Hepatocyte (in vitro differentiated cells): ENCODE results near the gene CDK14. TPM values are rescaled to one million over a fixed set of nuclear protein-coding genes. Genes with fewer than 3 reads are reported as not detected.

ENCODE experiments used
- DNase-seq: peaks from one replicate; pipeline ENCODE4 v3.0.0-alpha.2; 2016; ENCODE audit warnings: low spot score
- H2AFZ ChIP-seq: fragments of 200-600 bp; sonication (generic); 2 replicates; pipeline ENCODE4 v1.6.0; 2016; ENCODE audit warnings: antibody characterized with exemption, mild to moderate bottlenecking
- H3K27ac ChIP-seq: fragments of 200-600 bp; sonication (generic); 2 replicates; pipeline ENCODE4 v1.5.1; 2016; ENCODE audit warnings: mild to moderate bottlenecking
- H3K27me3 ChIP-seq: fragments of 200-600 bp; sonication (generic); 2 replicates; pipeline ENCODE4 v1.6.1; 2016
- H3K36me3 ChIP-seq: fragments of 200-600 bp; sonication (generic); replicated peaks from 2 replicates; pipeline ENCODE4 v1.5.1; 2016; ENCODE audit warnings: low read depth; ENCODE audit not compliant: insufficient read depth
- H3K4me1 ChIP-seq: fragments of 200-600 bp; sonication (generic); 2 replicates; pipeline ENCODE4 v1.5.1; 2016; ENCODE audit warnings: mild to moderate bottlenecking, moderate library complexity; ENCODE audit not compliant: insufficient read depth
- H3K4me2 ChIP-seq: fragments of 200-600 bp; sonication (generic); 2 replicates; pipeline ENCODE4 v1.6.0; 2016
- H3K4me3 ChIP-seq: fragments of 200-600 bp; sonication (generic); 2 replicates; pipeline ENCODE4 v1.5.1; 2016; ENCODE audit warnings: mild to moderate bottlenecking
- H3K79me2 ChIP-seq: fragments of 200-600 bp; sonication (generic); 2 replicates; pipeline ENCODE4 v1.6.0; 2017; ENCODE audit warnings: mild to moderate bottlenecking
- H3K9me2 ChIP-seq: fragments of 200-600 bp; sonication (generic); replicated peaks from 2 replicates; pipeline ENCODE4 v1.6.0; 2017; ENCODE audit warnings: mild to moderate bottlenecking; ENCODE audit not compliant: insufficient read depth
- H3K9me3 ChIP-seq: fragments of 200-600 bp; sonication (generic); 2 replicates; pipeline ENCODE4 v1.5.1; 2016; ENCODE audit warnings: low read depth, mild to moderate bottlenecking
- H4K20me1 ChIP-seq: fragments of 200-600 bp; sonication (generic); 2 replicates; pipeline ENCODE4 v1.6.0; 2016; ENCODE audit warnings: mild to moderate bottlenecking; ENCODE audit not compliant: insufficient read depth, poor library complexity, severe bottlenecking
- CTCF ChIP-seq: fragments of 200-600 bp; sonication (generic); IDR thresholded peaks from 2 replicates; pipeline ENCODE4 v1.5.1; 2016; ENCODE audit warnings: antibody characterized with exemption, mild to moderate bottlenecking; ENCODE audit not compliant: poor library complexity
- EZH2 ChIP-seq: fragments of 200-600 bp; sonication (generic); IDR thresholded peaks from 2 replicates; pipeline ENCODE4 v1.6.1; 2016; ENCODE audit warnings: antibody characterized with exemption, mild to moderate bottlenecking, borderline replicate concordance
- EZH2phosphoT487 ChIP-seq: fragments of 200-600 bp; sonication (generic); IDR thresholded peaks from one replicate; pipeline ENCODE4 v1.6.1; 2018; ENCODE audit warnings: antibody characterized with exemption, mild to moderate bottlenecking, low read depth, moderate library complexity; ENCODE audit not compliant: unreplicated experiment, severe bottlenecking
- WGBS: methylation state at CpG from one replicate; pipeline ENCODE4 v1.1.6; 2016; ENCODE audit warnings: low lambda C conversion rate; ENCODE audit errors: missing lambda C conversion rate; 5-methylcytosine and 5-hydroxymethylcytosine counted together
- polyA plus RNA-seq: library from polyadenylated mRNA; unstranded; fragments of >200 nt; fragmentation: Nextera tagmentation; extraction: Ambion mirVana; gene quantifications from 2 replicates; pipeline ENCODE4 v1.2.1, GENCODE V29; 2016
- total RNA-seq: library from RNA; depleted of rRNA; stranded (reverse); fragments of >200 nt; gene quantifications from 2 replicates; pipeline ENCODE4 v1.2.3, GENCODE V29; 2014

The CDK14 gene
- total and polyA plus RNA-seq, 2 experiments from 2014 or later: 8.6 to 23.5 TPM

GRCh38 chr7:90648107-90648506 is 52.0 kb downstream of the CDK14 start:
- 97% methylated on average over 2 of the region's 2 CpGs for WGBS
- peaks cover 5% of the 10 kb centered on the region for H3K9me3 ChIP-seq

GRCh38 chr7:90648834-90649233 is 52.7 kb downstream of the CDK14 start:
- H3K9me3 ChIP-seq: peaks cover 5% of the 10 kb centered on the region
- peaks cover 34% of the 10 kb centered on the region for H3K79me2 ChIP-seq

More at GRCh38 chr7:90648107-90648506, 52.0 kb downstream of the CDK14 start:
- H3K4me2 ChIP-seq: no peak overlapping the region
- no peaks in the 10 kb centered on the region for H3K27me3 ChIP-seq
- no peak for DNase-seq
- no peak overlapping the region for H2AFZ ChIP-seq
- H3K9me2 ChIP-seq: no peaks in the 10 kb centered on the region
- H3K27ac ChIP-seq: no peak overlapping the region
- H3K36me3 ChIP-seq: no peaks in the 10 kb centered on the region
- peaks cover 32% of the 10 kb centered on the region for H3K79me2 ChIP-seq
- H3K4me1 ChIP-seq: no peaks in the 10 kb centered on the region
- no peak overlapping the region for H3K4me3 ChIP-seq
- no peak for TF ChIP-seq EZH2
- TF ChIP-seq EZH2phosphoT487: no peak
- no peak for TF ChIP-seq CTCF
- H4K20me1 ChIP-seq: peaks cover 2% of the 10 kb centered on the region

GRCh38 chr7:90654718-90655427 is 58.8 kb downstream of the CDK14 start:
- Histone ChIP-seq H3K9me3 (no peaks in the 10 kb centered on the region), H3K79me2 (peaks cover 57% of the 10 kb centered on the region), H3K9me2 (no peaks in the 10 kb centered on the region), H3K27ac (no peak overlapping the region), H3K4me2 (no peak overlapping the region), H3K36me3 (no peaks in the 10 kb centered on the region), H3K4me3 (no peak overlapping the region), H3K27me3 (no peaks in the 10 kb centered on the region), H3K4me1 (no peaks in the 10 kb centered on the region), H4K20me1 (peaks cover 9% of the 10 kb centered on the region), H2AFZ (no peak overlapping the region)
- no peak for DNase-seq
- 99% methylated on average over 4 of the region's 4 CpGs for WGBS
- TF ChIP-seq CTCF (no peak), EZH2phosphoT487 (no peak), EZH2 (no peak)

More at GRCh38 chr7:90648834-90649233, 52.7 kb downstream of the CDK14 start:
- DNase-seq: no peak
- H2AFZ ChIP-seq: no peak overlapping the region
- H3K4me1 ChIP-seq: no peaks in the 10 kb centered on the region
- H3K9me2 ChIP-seq: no peaks in the 10 kb centered on the region
- no peaks in the 10 kb centered on the region for H3K27me3 ChIP-seq
- no peaks in the 10 kb centered on the region for H3K36me3 ChIP-seq
- no peak overlapping the region for H3K27ac ChIP-seq
- no peak for TF ChIP-seq EZH2phosphoT487
- TF ChIP-seq EZH2: no peak
- TF ChIP-seq CTCF: no peak
- H4K20me1 ChIP-seq: peaks cover 5% of the 10 kb centered on the region
- no peak overlapping the region for H3K4me2 ChIP-seq
- H3K4me3 ChIP-seq: no peak overlapping the region
